Measurements from ENCODE around the gene VSTM4.

The VSTM4 gene

DNA sequence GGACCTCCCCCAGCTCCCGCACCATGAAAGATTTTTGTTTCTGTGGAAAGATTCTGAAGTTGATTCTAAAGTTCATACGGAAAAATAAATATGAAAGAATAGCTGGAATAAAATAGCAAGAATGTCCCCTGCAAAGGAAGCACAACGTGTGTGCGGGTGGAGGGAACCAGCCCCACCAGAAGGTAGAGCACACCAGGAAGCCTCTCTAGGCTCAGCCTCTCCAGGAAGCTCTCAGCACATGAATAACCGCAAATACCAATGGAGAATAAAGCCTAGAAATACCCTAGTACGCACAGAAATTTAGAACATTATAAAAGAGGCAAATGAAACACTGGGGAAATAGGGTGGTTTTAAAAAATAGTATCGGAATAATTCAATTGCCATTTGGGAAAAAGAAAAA lies 43.1 kb upstream of the VSTM4 start:
- H3K27ac ChIP-seq (ENCODE audit: low read depth in 2 of 2, low read length in 2 of 2): no peak overlapping the region
- H3K9ac ChIP-seq (ENCODE audit: low read depth in 1 of 2, low read length in 2 of 2): no peak overlapping the region
- no peaks in the 10 kb centered on the region for H3K9me3 ChIP-seq (ENCODE audit: control insufficient read depth in 2 of 2, low read length in 2 of 2)
- no peak overlapping the region for H3K4me3 ChIP-seq (ENCODE audit: low read length in 2 of 2)
- no peaks in the 10 kb centered on the region for H3K27me3 ChIP-seq (ENCODE audit: control insufficient read depth in 2 of 2, insufficient read depth in 2 of 2, low read length in 2 of 2)
- no peaks in the 10 kb centered on the region for H3K36me3 ChIP-seq (ENCODE audit: control insufficient read depth in 2 of 2, insufficient read depth in 2 of 2, low read length in 2 of 2)
- H3K4me1 ChIP-seq (ENCODE audit: control insufficient read depth in 2 of 2, insufficient read depth in 2 of 2, low read length in 2 of 2): no peaks in the 10 kb centered on the region

DNA sequence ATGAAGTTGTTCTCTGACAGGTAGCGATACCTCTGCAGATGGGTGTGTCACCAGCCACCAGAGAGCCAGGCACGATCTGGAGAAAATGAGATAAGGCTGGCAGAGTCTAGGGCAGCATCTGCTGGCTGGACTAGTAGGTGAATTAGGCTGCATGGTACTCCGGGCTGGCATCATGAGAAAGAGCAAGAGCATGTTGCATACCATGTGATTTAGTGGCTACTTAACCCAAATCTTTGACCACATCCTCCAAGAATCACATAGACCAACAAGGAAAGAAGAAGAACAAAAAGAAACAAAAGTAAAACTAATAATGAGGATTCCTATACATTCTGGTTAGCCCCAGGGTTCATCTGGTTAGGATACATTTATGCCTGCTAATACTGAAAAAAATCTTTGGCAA lies 41.9 kb upstream of the VSTM4 start:
- Histone ChIP-seq H3K9me3 (ENCODE audit: control insufficient read depth in 2 of 2, low read length in 2 of 2) (no peaks in the 10 kb centered on the region), H3K27me3 (ENCODE audit: control insufficient read depth in 2 of 2, insufficient read depth in 2 of 2, low read length in 2 of 2) (no peaks in the 10 kb centered on the region), H3K9ac (ENCODE audit: low read depth in 1 of 2, low read length in 2 of 2) (no peak overlapping the region), H3K36me3 (ENCODE audit: control insufficient read depth in 2 of 2, insufficient read depth in 2 of 2, low read length in 2 of 2) (no peaks in the 10 kb centered on the region), H3K27ac (ENCODE audit: low read depth in 2 of 2, low read length in 2 of 2) (no peak overlapping the region), H3K4me3 (ENCODE audit: low read length in 2 of 2) (no peak overlapping the region), H3K4me1 (ENCODE audit: control insufficient read depth in 2 of 2, insufficient read depth in 2 of 2, low read length in 2 of 2) (no peaks in the 10 kb centered on the region)

DNA sequence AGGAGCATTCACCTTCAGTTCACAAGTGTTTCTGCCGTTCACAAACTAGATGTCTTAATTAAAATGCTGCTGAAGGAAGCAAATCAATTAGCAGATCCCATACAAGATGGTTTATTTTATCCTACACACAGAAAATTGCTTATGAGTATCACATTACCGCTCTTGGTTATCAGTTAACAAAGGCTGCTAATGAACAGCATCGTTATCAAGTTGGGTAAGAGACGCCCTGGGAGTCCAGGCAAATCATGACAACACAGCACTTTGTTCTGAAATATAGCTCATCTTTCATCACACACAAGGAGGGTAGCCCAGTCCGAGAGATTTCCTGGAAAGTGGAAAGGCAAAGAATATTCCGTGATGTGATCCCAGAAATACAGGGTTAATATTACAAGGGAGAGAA lies 39.3 kb upstream of the VSTM4 start:
- Histone ChIP-seq H3K27me3 (ENCODE audit: control insufficient read depth in 2 of 2, insufficient read depth in 2 of 2, low read length in 2 of 2) (no peaks in the 10 kb centered on the region), H3K36me3 (ENCODE audit: control insufficient read depth in 2 of 2, insufficient read depth in 2 of 2, low read length in 2 of 2) (no peaks in the 10 kb centered on the region), H3K27ac (ENCODE audit: low read depth in 2 of 2, low read length in 2 of 2) (no peak overlapping the region), H3K4me1 (ENCODE audit: control insufficient read depth in 2 of 2, insufficient read depth in 2 of 2, low read length in 2 of 2) (peaks cover 0 to 3% of the 10 kb centered on the region in 2 donors), H3K9me3 (ENCODE audit: control insufficient read depth in 2 of 2, low read length in 2 of 2) (no peaks in the 10 kb centered on the region), H3K9ac (ENCODE audit: low read depth in 1 of 2, low read length in 2 of 2) (no peak overlapping the region), H3K4me3 (ENCODE audit: low read length in 2 of 2) (no peak overlapping the region)

DNA sequence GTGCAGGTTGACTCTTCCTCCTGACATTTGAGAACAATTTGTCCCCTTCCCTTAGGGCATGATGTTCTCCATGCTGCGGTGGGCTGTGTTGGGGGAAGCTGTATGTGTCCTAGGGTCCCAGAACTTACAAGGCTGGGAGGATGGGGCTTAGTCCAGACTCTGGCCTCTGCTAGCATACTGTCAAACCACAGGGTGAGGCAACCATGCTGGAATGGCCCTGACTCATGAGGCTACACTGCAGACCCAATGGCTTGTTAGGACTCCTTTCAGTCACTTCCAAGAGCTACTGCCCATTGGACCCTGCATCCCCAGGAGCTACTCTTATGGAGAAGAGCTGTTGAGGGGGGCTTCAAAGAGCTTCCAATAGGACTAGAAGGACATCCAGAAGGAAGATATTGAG lies 38.6 kb upstream of the VSTM4 start:
- Histone ChIP-seq H3K4me3 (ENCODE audit: low read length in 2 of 2) (no peak overlapping the region), H3K27ac (ENCODE audit: low read depth in 2 of 2, low read length in 2 of 2) (no peak overlapping the region), H3K36me3 (ENCODE audit: control insufficient read depth in 2 of 2, insufficient read depth in 2 of 2, low read length in 2 of 2) (no peaks in the 10 kb centered on the region), H3K9ac (ENCODE audit: low read depth in 1 of 2, low read length in 2 of 2) (no peak overlapping the region), H3K27me3 (ENCODE audit: control insufficient read depth in 2 of 2, insufficient read depth in 2 of 2, low read length in 2 of 2) (no peaks in the 10 kb centered on the region), H3K4me1 (ENCODE audit: control insufficient read depth in 2 of 2, insufficient read depth in 2 of 2, low read length in 2 of 2) (peaks cover 0 to 3% of the 10 kb centered on the region in 2 donors), H3K9me3 (ENCODE audit: control insufficient read depth in 2 of 2, low read length in 2 of 2) (no peaks in the 10 kb centered on the region)

DNA sequence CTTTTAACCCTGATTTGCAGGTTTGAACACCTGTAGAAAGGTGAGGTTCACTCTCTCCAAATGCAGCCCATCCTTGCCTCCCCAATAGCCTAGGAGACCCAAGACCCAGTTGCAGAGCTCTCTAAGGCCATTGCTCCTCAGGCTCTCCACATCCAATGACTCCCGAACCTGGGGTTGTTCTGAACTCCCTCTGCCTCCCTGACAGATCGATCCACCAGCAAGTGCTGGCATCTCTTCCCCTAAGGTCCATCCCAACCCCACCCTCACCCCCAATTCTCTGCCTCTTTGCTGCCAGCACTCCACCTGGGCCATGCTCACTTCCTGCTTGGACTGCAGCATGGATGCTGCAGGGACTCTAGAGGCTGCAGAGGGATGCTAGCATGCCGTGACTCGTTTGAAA lies 37.8 kb upstream of the VSTM4 start:
- Histone ChIP-seq H3K4me1 (ENCODE audit: control insufficient read depth in 2 of 2, insufficient read depth in 2 of 2, low read length in 2 of 2) (peaks cover 0 to 3% of the 10 kb centered on the region in 2 donors), H3K9me3 (ENCODE audit: control insufficient read depth in 2 of 2, low read length in 2 of 2) (no peaks in the 10 kb centered on the region), H3K4me3 (ENCODE audit: low read length in 2 of 2) (no peak overlapping the region), H3K36me3 (ENCODE audit: control insufficient read depth in 2 of 2, insufficient read depth in 2 of 2, low read length in 2 of 2) (no peaks in the 10 kb centered on the region), H3K27me3 (ENCODE audit: control insufficient read depth in 2 of 2, insufficient read depth in 2 of 2, low read length in 2 of 2) (no peaks in the 10 kb centered on the region), H3K27ac (ENCODE audit: low read depth in 2 of 2, low read length in 2 of 2) (no peak overlapping the region), H3K9ac (ENCODE audit: low read depth in 1 of 2, low read length in 2 of 2) (no peak overlapping the region)

DNA sequence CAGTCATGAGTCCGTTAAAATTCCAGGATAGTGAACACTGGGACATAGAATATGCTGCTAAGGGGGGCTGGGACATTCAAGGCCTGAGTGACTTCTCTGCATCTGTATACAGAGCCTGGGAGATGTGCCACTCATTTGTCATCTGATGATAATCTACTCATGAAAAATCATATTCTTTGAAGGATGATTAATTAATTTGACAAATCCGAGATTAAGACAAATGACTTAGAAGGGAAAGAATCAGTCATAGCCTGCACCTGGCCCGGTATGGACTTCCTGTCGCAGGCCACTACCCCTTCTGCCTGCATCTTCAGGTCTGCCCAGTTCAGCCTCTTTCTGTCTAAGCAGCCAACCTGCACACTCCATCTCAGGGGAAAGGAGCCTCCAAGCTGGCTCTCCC lies 37.3 kb upstream of the VSTM4 start:
- Histone ChIP-seq H3K27me3 (ENCODE audit: control insufficient read depth in 2 of 2, insufficient read depth in 2 of 2, low read length in 2 of 2) (no peaks in the 10 kb centered on the region), H3K36me3 (ENCODE audit: control insufficient read depth in 2 of 2, insufficient read depth in 2 of 2, low read length in 2 of 2) (no peaks in the 10 kb centered on the region), H3K9ac (ENCODE audit: low read depth in 1 of 2, low read length in 2 of 2) (no peak overlapping the region), H3K4me1 (ENCODE audit: control insufficient read depth in 2 of 2, insufficient read depth in 2 of 2, low read length in 2 of 2) (peaks cover 0 to 3% of the 10 kb centered on the region in 2 donors), H3K4me3 (ENCODE audit: low read length in 2 of 2) (no peak overlapping the region), H3K27ac (ENCODE audit: low read depth in 2 of 2, low read length in 2 of 2) (no peak overlapping the region), H3K9me3 (ENCODE audit: control insufficient read depth in 2 of 2, low read length in 2 of 2) (no peaks in the 10 kb centered on the region)

DNA sequence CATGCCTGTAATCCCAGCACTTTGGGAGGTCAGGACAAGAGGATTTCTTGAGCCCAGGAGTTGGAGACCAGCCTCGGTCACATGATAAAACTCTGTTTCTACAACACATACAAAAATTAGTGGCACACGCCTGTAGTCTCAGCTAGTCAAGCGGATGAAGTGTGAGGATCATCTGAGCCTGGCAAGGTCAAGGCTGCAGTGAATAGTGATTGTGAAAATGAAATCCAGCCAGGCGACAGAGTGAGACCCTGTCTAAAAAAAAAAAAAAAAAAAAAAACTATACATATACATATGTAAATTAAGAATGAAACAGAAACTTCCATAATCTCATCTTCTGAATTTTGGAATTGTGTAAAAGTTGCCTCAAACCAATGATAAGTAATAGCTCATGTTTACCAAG lies 36.7 kb upstream of the VSTM4 start:
- H3K9ac ChIP-seq (ENCODE audit: low read depth in 1 of 2, low read length in 2 of 2): no peak overlapping the region
- no peaks in the 10 kb centered on the region for H3K36me3 ChIP-seq (ENCODE audit: control insufficient read depth in 2 of 2, insufficient read depth in 2 of 2, low read length in 2 of 2)
- H3K9me3 ChIP-seq (ENCODE audit: control insufficient read depth in 2 of 2, low read length in 2 of 2): no peaks in the 10 kb centered on the region
- H3K27ac ChIP-seq (ENCODE audit: low read depth in 2 of 2, low read length in 2 of 2): no peak overlapping the region
- H3K4me3 ChIP-seq (ENCODE audit: low read length in 2 of 2): no peak overlapping the region
- H3K4me1 ChIP-seq (ENCODE audit: control insufficient read depth in 2 of 2, insufficient read depth in 2 of 2, low read length in 2 of 2): peaks cover 0 to 3% of the 10 kb centered on the region in 2 donors
- H3K27me3 ChIP-seq (ENCODE audit: control insufficient read depth in 2 of 2, insufficient read depth in 2 of 2, low read length in 2 of 2): no peaks in the 10 kb centered on the region

DNA sequence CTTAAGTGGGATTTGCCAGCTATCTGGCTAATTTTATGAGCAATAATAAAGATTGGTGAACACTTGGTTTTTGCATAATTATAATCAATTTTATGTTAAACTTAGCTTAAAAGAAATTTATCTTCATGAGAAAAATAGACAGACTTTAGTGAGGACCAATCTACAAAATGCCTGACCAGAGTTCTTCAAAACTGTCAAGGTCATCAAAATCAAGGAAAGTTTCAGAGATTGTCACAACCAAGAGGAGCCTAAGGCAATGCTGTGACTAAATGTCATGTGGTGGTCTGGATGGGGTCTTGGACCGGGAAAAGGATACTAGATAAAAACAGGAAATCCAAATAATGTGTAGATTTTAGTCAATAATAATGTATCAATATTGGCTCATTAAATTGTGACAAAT lies 36.2 kb upstream of the VSTM4 start:
- no peaks in the 10 kb centered on the region for H3K9me3 ChIP-seq (ENCODE audit: control insufficient read depth in 2 of 2, low read length in 2 of 2)
- H3K27ac ChIP-seq (ENCODE audit: low read depth in 2 of 2, low read length in 2 of 2): no peak overlapping the region
- H3K4me1 ChIP-seq (ENCODE audit: control insufficient read depth in 2 of 2, insufficient read depth in 2 of 2, low read length in 2 of 2): peaks cover 0 to 3% of the 10 kb centered on the region in 2 donors
- no peaks in the 10 kb centered on the region for H3K27me3 ChIP-seq (ENCODE audit: control insufficient read depth in 2 of 2, insufficient read depth in 2 of 2, low read length in 2 of 2)
- no peak overlapping the region for H3K4me3 ChIP-seq (ENCODE audit: low read length in 2 of 2)
- no peaks in the 10 kb centered on the region for H3K36me3 ChIP-seq (ENCODE audit: control insufficient read depth in 2 of 2, insufficient read depth in 2 of 2, low read length in 2 of 2)
- no peak overlapping the region for H3K9ac ChIP-seq (ENCODE audit: low read depth in 1 of 2, low read length in 2 of 2)

DNA sequence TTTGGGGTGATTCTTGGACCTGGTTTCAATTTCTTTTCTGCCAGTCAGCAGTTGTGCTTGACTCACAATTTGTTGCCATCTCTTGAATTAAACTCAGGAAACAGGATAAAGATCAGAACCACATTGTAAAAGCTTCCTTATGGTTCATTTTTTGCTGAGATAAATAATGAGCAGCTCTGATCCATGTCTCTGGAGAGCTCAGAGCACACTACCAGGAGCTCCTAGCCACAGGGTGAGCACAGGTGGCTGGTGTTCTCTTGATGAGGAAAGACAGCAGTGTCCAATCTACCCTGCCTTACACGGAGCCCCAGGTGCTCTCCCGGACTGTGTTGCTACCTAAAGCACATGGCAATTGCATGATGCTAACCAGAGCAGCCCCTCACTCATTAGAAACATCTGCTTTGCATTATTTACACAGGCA lies 35.7 kb upstream of the VSTM4 start:
- no peak overlapping the region for H3K9ac ChIP-seq (ENCODE audit: low read depth in 1 of 2, low read length in 2 of 2)
- H3K9me3 ChIP-seq (ENCODE audit: control insufficient read depth in 2 of 2, low read length in 2 of 2): no peaks in the 10 kb centered on the region
- no peaks in the 10 kb centered on the region for H3K27me3 ChIP-seq (ENCODE audit: control insufficient read depth in 2 of 2, insufficient read depth in 2 of 2, low read length in 2 of 2)
- no peaks in the 10 kb centered on the region for H3K36me3 ChIP-seq (ENCODE audit: control insufficient read depth in 2 of 2, insufficient read depth in 2 of 2, low read length in 2 of 2)
- no peak overlapping the region for H3K27ac ChIP-seq (ENCODE audit: low read depth in 2 of 2, low read length in 2 of 2)
- H3K4me3 ChIP-seq (ENCODE audit: low read length in 2 of 2): no peak overlapping the region
- peaks cover 0 to 3% of the 10 kb centered on the region in 2 donors for H3K4me1 ChIP-seq (ENCODE audit: control insufficient read depth in 2 of 2, insufficient read depth in 2 of 2, low read length in 2 of 2)

DNA sequence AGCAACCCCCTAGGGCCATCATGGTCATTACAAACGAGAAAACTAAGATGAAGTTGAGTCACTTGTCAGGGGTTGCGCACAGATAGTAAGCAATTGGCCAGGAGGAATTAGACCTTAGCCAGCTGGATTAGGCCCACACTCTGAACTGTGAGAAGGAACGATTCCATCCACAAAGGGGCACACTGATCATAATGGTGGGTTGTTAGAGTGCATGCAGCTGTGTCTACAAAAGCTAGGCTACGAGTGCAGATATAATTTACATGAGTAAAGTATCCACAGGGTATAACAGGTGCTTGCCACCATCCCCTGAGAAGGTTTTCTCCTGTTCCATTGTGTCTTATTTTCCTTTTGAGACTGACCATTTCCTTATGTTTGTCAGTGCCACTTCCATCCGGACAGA lies 35.1 kb upstream of the VSTM4 start:
- Histone ChIP-seq H3K36me3 (ENCODE audit: control insufficient read depth in 2 of 2, insufficient read depth in 2 of 2, low read length in 2 of 2) (no peaks in the 10 kb centered on the region), H3K27ac (ENCODE audit: low read depth in 2 of 2, low read length in 2 of 2) (no peak overlapping the region), H3K27me3 (ENCODE audit: control insufficient read depth in 2 of 2, insufficient read depth in 2 of 2, low read length in 2 of 2) (no peaks in the 10 kb centered on the region), H3K4me3 (ENCODE audit: low read length in 2 of 2) (no peak overlapping the region), H3K4me1 (ENCODE audit: control insufficient read depth in 2 of 2, insufficient read depth in 2 of 2, low read length in 2 of 2) (peaks cover 0 to 3% of the 10 kb centered on the region in 2 donors), H3K9ac (ENCODE audit: low read depth in 1 of 2, low read length in 2 of 2) (no peak overlapping the region), H3K9me3 (ENCODE audit: control insufficient read depth in 2 of 2, low read length in 2 of 2) (no peaks in the 10 kb centered on the region)

DNA sequence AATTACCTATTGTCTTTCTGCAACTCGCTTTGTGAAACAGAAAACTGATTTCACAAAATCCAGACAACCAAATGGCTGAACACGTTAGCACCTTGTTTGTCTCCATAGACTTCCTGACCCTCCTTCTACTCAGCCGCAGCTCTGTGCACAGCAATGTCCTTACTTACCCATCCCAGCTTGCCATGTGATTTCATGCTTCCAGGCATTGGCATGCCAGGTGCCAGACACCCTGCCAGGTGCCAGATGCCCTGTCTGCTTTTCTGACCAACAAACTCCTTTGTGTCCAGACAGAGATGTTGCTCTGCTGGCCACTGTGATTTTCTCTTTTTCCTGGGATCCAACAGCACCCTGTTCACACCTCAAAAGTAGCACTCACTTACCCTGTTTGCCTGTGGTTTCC lies 34.6 kb upstream of the VSTM4 start:
- Histone ChIP-seq H3K4me1 (ENCODE audit: control insufficient read depth in 2 of 2, insufficient read depth in 2 of 2, low read length in 2 of 2) (peaks cover 0 to 3% of the 10 kb centered on the region in 2 donors), H3K9ac (ENCODE audit: low read depth in 1 of 2, low read length in 2 of 2) (no peak overlapping the region), H3K27me3 (ENCODE audit: control insufficient read depth in 2 of 2, insufficient read depth in 2 of 2, low read length in 2 of 2) (no peaks in the 10 kb centered on the region), H3K27ac (ENCODE audit: low read depth in 2 of 2, low read length in 2 of 2) (no peak overlapping the region), H3K9me3 (ENCODE audit: control insufficient read depth in 2 of 2, low read length in 2 of 2) (no peaks in the 10 kb centered on the region), H3K4me3 (ENCODE audit: low read length in 2 of 2) (no peak overlapping the region), H3K36me3 (ENCODE audit: control insufficient read depth in 2 of 2, insufficient read depth in 2 of 2, low read length in 2 of 2) (no peaks in the 10 kb centered on the region)

Measured in mucosa of rectum (tissue), 2 donors.